HepG2 (cell line): ENCODE data around the gene USP1. TPM values are rescaled to one million over a fixed set of nuclear protein-coding genes. Genes with fewer than 3 reads are reported as not detected.

ENCODE experiments used
- ATAD3A ChIP-seq: sonication (generic); formaldehyde crosslinking; IDR thresholded peaks from 2 replicates; pipeline ENCODE4 v1.4.0; 2020; ENCODE audit warnings: missing genetic modification reagents
- CHD2 ChIP-seq: IDR thresholded peaks from 2 replicates; pipeline ENCODE4 v1.6.1; 2011; ENCODE audit warnings: low read depth, low read length, improper control_type of control experiment
- DDIT3 ChIP-seq: sonication (generic); formaldehyde crosslinking; IDR thresholded peaks from 2 replicates; pipeline ENCODE4 v1.4.0; 2020; ENCODE audit warnings: mild to moderate bottlenecking, missing genetic modification reagents
- ETV6 ChIP-seq: sonication (generic); formaldehyde crosslinking; conservative IDR thresholded peaks from 2 replicates; pipeline ENCODE4 v1.4.0; 2020; ENCODE audit warnings: missing genetic modification reagents
- KLF9 ChIP-seq: IDR thresholded peaks from 2 replicates; pipeline ENCODE4 v1.6.1; 2016; ENCODE audit warnings: low read depth
- MED8 ChIP-seq: sonication (generic); formaldehyde crosslinking; IDR thresholded peaks from 2 replicates; pipeline ENCODE4 v1.8.1; 2023; ENCODE audit warnings: mild to moderate bottlenecking, missing genetic modification reagents; ENCODE audit not compliant: insufficient replicate concordance
- MTA1 ChIP-seq: sonication (generic); formaldehyde crosslinking; IDR thresholded peaks from 2 replicates; pipeline ENCODE4 v1.4.0; 2020; ENCODE audit warnings: missing genetic modification reagents, mild to moderate bottlenecking, borderline replicate concordance
- MXI1 ChIP-seq: IDR thresholded peaks from 3 replicates; pipeline ENCODE4 v1.6.1; 2012; ENCODE audit warnings: low read depth, low read length, inconsistent platforms, borderline replicate concordance
- NCOA1 ChIP-seq: sonication (generic); formaldehyde crosslinking; IDR thresholded peaks from 2 replicates; pipeline ENCODE4 v1.9.0; 2021; ENCODE audit warnings: missing genetic modification reagents
- SOX6 ChIP-seq, 2 experiments: fragments of 450-650 bp in 1 of 2; sonication (generic) in 1 of 2; formaldehyde crosslinking in 1 of 2; IDR thresholded peaks; 2 replicates each; pipeline versions ENCODE4 v1.4.0 to v1.6.1; 2017 to 2020; ENCODE audit warnings: antibody characterized with exemption in 1 of 2, mild to moderate bottlenecking in 1 of 2, missing genetic modification reagents in 1 of 2
- SP2 ChIP-seq: sonication (generic); formaldehyde crosslinking; IDR thresholded peaks from 2 replicates; pipeline ENCODE4 v1.5.1; 2020; ENCODE audit warnings: mild to moderate bottlenecking, missing genetic modification reagents
- ZHX1 ChIP-seq: sonication (generic); formaldehyde crosslinking; IDR thresholded peaks from 2 replicates; pipeline ENCODE4 v1.8.1; 2022; ENCODE audit warnings: low read depth, mild to moderate bottlenecking, missing genetic modification reagents
- ZNF205 ChIP-seq: IDR thresholded peaks from 2 replicates; pipeline ENCODE4 v1.6.1; 2018; ENCODE audit warnings: missing biosample characterization, missing genetic modification reagents
- ZNF414 ChIP-seq: sonication (generic); formaldehyde crosslinking; IDR thresholded peaks from 2 replicates; pipeline ENCODE4 v1.5.0; 2020; ENCODE audit warnings: missing genetic modification reagents
- ZNF460 ChIP-seq: sonication (generic); formaldehyde crosslinking; IDR thresholded peaks from 2 replicates; pipeline ENCODE4 v1.5.1; 2020; ENCODE audit warnings: missing genetic modification reagents, mild to moderate bottlenecking, borderline replicate concordance
- ZNF713 ChIP-seq: sonication (generic); formaldehyde crosslinking; IDR thresholded peaks from 2 replicates; pipeline ENCODE4 v1.4.0; 2020; ENCODE audit warnings: mild to moderate bottlenecking, missing genetic modification reagents
- ZNF775 ChIP-seq: sonication (generic); formaldehyde crosslinking; IDR thresholded peaks from 2 replicates; pipeline ENCODE4 v1.4.0; 2020; ENCODE audit warnings: missing genetic modification reagents, mild to moderate bottlenecking, moderate library complexity, borderline replicate concordance
- ZNF777 ChIP-seq: sonication (generic); formaldehyde crosslinking; IDR thresholded peaks from 2 replicates; pipeline ENCODE4 v1.4.0; 2020; ENCODE audit warnings: missing genetic modification reagents
- ZNF816 ChIP-seq: sonication (generic); formaldehyde crosslinking; IDR thresholded peaks from 2 replicates; pipeline ENCODE4 v1.8.0; 2022; ENCODE audit warnings: missing genetic modification reagents, mild to moderate bottlenecking, borderline replicate concordance
- polyA plus RNA-seq, 8 experiments: library from polyadenylated mRNA; depleted of rRNA in 3 of 8; stranded (reverse) in 7 of 8; unstranded in 1 of 8; fragments of >200 nt; fragmentation: Illumina TruSeq in 4 of 8; extraction: Trizol in 4 of 8; gene quantifications; 2 replicates each; pipeline versions ENCODE4 v1.2.1 to v1.2.3, GENCODE V29; 2011 to 2016; ENCODE audit warnings: low read depth in 4 of 8, missing spikeins in 1 of 8, mixed read lengths in 1 of 8; ENCODE audit not compliant: insufficient read depth in 1 of 8
- total RNA-seq, 5 experiments: library from RNA; depleted of rRNA; stranded (reverse); fragments of >200 nt; fragmentation: Illumina TruSeq; extraction: Trizol; gene quantifications; 2 replicates each; pipeline ENCODE4 v1.2.3, GENCODE V29; 2016; ENCODE audit warnings: low read depth in 1 of 5
- TF ChIP-seq, protein P1 (sequence below): sonication (generic); formaldehyde crosslinking; IDR thresholded peaks from 2 replicates; pipeline ENCODE4 v1.5.0; 2020; ENCODE audit warnings: missing genetic modification reagents, mild to moderate bottlenecking, borderline replicate concordance
- TF ChIP-seq, protein P2 (sequence below): sonication (generic); formaldehyde crosslinking; IDR thresholded peaks from 2 replicates; pipeline ENCODE4 v1.8.0; 2022; ENCODE audit warnings: missing genetic modification reagents, low read depth, mild to moderate bottlenecking, borderline replicate concordance

USP1 gene
- total and polyA plus RNA-seq, 2 of the 13 experiments (the other 11 are each of a cell fraction or from before 2014, with no cell fraction given), result 9.0 to 64.6 TPM

DNA sequence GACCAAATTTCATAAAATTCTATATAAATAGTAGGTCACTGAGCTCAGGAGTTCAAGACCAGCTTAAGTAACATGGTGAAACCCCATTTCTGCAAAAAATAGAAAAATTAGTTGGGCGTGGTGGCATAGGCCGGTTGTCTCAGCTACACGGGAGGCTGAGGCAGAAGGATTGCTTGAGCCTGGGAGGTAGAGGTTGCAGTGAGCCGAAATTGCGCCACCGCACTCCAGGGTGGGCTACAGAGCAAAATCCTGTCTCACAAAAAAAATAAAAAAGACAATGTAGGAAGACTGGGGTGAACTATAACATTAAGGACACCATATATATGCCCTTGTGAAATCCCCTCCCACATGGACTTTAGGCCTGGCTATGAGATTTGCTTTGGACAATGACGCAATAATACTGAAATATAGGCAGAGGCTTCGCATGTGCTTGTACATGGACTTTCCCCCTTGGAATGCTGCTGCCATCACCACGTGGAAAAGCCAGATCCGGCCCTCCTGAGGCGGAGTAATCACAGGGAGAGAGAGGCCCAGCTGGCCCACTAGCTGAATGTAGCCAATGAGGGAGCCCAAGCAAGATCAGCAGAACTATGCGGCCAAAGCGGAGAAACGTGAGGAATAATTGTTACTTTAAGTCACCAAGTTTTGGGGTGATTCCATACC is 13.1 kb upstream of the USP1 start (continued):
- TF ChIP-seq ZHX1 (CRISPR knock-in tag) (peak; percentile 95), ZNF205 (CRISPR knock-in tag) (no peak), MED8 (CRISPR knock-in tag) (peak; percentile 59), ETV6 (CRISPR knock-in tag) (no peak), ATAD3A (no peak), ZNF460 (CRISPR knock-in tag) (no peak), ZNF816 (CRISPR knock-in tag) (no peak), ZNF414 (no peak), KLF9 (CRISPR knock-in tag) (no peak), ZNF713 (CRISPR knock-in tag) (no peak), SOX6 (IDR thresholded peaks at IDR 0.05) (no peak), SOX6 (CRISPR knock-in tag; IDR thresholded peaks at IDR 0.05) (peak; percentile 86), ZNF777 (CRISPR knock-in tag) (no peak), MTA1 (CRISPR knock-in tag) (peak; percentile 74), CHD2 (peak; percentile 75), ZNF775 (CRISPR knock-in tag) (no peak), NCOA1 (no peak), MXI1 (peak; percentile 86; the same call in 2 of the 3 replicates), SP2 (CRISPR knock-in tag) (no peak), DDIT3 (CRISPR knock-in tag) (peak; percentile 87)
- TF ChIP-seq, protein P1, sequence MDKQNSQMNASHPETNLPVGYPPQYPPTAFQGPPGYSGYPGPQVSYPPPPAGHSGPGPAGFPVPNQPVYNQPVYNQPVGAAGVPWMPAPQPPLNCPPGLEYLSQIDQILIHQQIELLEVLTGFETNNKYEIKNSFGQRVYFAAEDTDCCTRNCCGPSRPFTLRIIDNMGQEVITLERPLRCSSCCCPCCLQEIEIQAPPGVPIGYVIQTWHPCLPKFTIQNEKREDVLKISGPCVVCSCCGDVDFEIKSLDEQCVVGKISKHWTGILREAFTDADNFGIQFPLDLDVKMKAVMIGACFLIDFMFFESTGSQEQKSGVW (CRISPR knock-in tag), result no peak
- TF ChIP-seq, protein P2, sequence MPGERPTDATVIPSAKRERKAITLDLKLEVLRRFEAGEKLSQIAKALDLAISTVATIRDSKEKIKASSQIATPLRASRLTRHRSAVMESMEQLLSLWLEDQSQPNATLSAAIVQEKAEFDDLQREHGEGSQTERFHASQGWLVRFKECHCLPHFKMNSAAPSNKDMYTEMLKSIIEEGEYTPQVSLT, result no peak
